Psoas muscle (tissue), 8 donors: ENCODE measurements around the gene RCBTB1. TPM values are rescaled to one million over a fixed set of nuclear protein-coding genes. Genes with fewer than 3 reads are reported as not detected.
A peak's percentile ranks its signal among the peaks of the same experiment; 100 is the strongest.

Source experiments
- ATAC-seq, 4 donors: fragments of 200-7000 bp; cut with Tn5 transposase; one replicate each; pipeline ENCODE4 v1.9.1; 2020; ENCODE audit warnings: moderate library complexity in 3 of 4, mild to moderate bottlenecking in 2 of 4
- DNase-seq, 2 donors: peaks; one replicate each; pipeline ENCODE4 v3.0.0-alpha.2; 2020
- H3K27ac ChIP-seq: fragments of 200-600 bp; one replicate; pipeline ENCODE4 v1.8.0; 2022
- H3K27me3 ChIP-seq, 3 donors: fragments of 200-600 bp in 1 of 3; one replicate each; pipeline versions ENCODE4 v1.6.1 to v1.8.0; 2013 to 2022; ENCODE audit warnings: low read length in 2 of 3, mild to moderate bottlenecking in 2 of 3, moderate library complexity in 1 of 3; ENCODE audit not compliant: insufficient read depth in 3 of 3
- H3K36me3 ChIP-seq, 2 donors: fragments of 200-600 bp in 1 of 2; one replicate each; pipeline versions ENCODE4 v1.6.1 to v1.8.0; 2013 to 2022; ENCODE audit warnings: low read depth in 1 of 2, mild to moderate bottlenecking in 1 of 2, moderate library complexity in 1 of 2; ENCODE audit not compliant: insufficient read depth in 1 of 2
- H3K4me1 ChIP-seq: fragments of 200-600 bp; one replicate; pipeline ENCODE4 v1.8.0; 2022
- H3K4me3 ChIP-seq: fragments of 200-600 bp; one replicate; pipeline ENCODE4 v1.8.0; 2022; ENCODE audit warnings: mild to moderate bottlenecking
- H3K9me3 ChIP-seq: fragments of 200-600 bp; one replicate; pipeline ENCODE4 v1.8.0; 2022
- WGBS, 3 donors: extraction: QIAGEN DNeasy Blood & Tissue Kit; methylation state at CpG; one replicate each; pipeline versions ENCODE4 v1.1.6 to v1.1.7; 2013; 5-methylcytosine and 5-hydroxymethylcytosine counted together
- intact Hi-C, 2 donors: fragments of 100-400 bp; cut with DNase I; formaldehyde crosslinking; loops; one replicate each; pipeline versions ENCODE4 v1.11.0 to v1.14.2; 2022
- polyA plus RNA-seq, 3 donors: library from polyadenylated mRNA; stranded (reverse); fragments of 200-250 nt; gene quantifications; one replicate each; pipeline ENCODE4 v1.2.3, GENCODE V29; 2013
- total RNA-seq, 4 donors: library from RNA; stranded (reverse); fragmentation: NEBNext Ultra II Directional in 2 of 4; extraction: Animal tissue kit (Norgen Biotek cat#: 25700) in 2 of 4; gene quantifications; one replicate each; pipeline versions ENCODE4 v1.2.1 to v1.2.4, GENCODE V29; 2021 to 2023
- TF ChIP-seq, protein P1 (sequence below): fragments of 200-600 bp; IDR thresholded peaks from one replicate; pipeline ENCODE4 v1.8.0; 2022; ENCODE audit warnings: antibody characterized with exemption
- donor health status: healthy with polysubstance abuse.
- donor health status: DM: no; HTN: no; CAD: no; lungs with moderate emphysema.
- donor health status: Bipolar disorder and iron deficiency.
- donor health status: healthy.
- donor health status: DM: yes; HTN: yes; CAD: no.
- donor health status: DM: no; HTN: no; CAD: no.
- donor health status: DM: no; HTN: no; CAD: no.
- donor health status: DM: yes; HTN: yes; CAD: no.

The RCBTB1 gene
- total and polyA plus RNA-seq, 7 donors, result 2.2 to 12.6 (median 6.6) TPM

DNA sequence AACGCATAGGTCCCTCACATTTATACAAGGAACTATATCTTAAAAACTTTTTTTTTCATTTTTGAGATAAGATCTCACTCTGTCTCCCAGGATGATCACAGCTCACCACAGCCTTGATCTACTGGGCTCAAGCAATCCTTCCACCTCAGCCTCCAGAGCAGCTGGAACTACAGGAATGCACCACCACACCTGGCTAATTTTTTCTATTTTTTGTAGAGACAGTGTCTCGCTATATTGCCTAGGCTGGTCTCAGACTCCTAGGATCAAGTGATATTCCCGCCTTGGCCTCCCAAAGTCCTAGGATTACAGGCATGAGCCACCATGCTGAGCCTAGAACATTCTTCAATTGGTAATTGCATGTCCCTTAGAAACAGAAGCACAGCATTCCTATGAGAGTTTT lies 41.7 kb downstream of the RCBTB1 start:
- peaks cover 0 to 82% of the 10 kb centered on the region in 2 donors for H3K36me3 ChIP-seq
- intact Hi-C loops, result no loop called here
- H3K27me3 ChIP-seq, result no peaks in the 10 kb centered on the region
- H3K9me3 ChIP-seq, result no peaks in the 10 kb centered on the region
- H3K4me3 ChIP-seq, result no peak overlapping the region
- 96 to 97% (median 97%) methylated on average over 3 of the region's 3 CpGs for WGBS, 3 donors
- no peak overlapping the region for H3K27ac ChIP-seq
- ATAC-seq (no peak), DNase-seq (no peak)
- no peaks in the 10 kb centered on the region for H3K4me1 ChIP-seq
- TF ChIP-seq, protein P1, sequence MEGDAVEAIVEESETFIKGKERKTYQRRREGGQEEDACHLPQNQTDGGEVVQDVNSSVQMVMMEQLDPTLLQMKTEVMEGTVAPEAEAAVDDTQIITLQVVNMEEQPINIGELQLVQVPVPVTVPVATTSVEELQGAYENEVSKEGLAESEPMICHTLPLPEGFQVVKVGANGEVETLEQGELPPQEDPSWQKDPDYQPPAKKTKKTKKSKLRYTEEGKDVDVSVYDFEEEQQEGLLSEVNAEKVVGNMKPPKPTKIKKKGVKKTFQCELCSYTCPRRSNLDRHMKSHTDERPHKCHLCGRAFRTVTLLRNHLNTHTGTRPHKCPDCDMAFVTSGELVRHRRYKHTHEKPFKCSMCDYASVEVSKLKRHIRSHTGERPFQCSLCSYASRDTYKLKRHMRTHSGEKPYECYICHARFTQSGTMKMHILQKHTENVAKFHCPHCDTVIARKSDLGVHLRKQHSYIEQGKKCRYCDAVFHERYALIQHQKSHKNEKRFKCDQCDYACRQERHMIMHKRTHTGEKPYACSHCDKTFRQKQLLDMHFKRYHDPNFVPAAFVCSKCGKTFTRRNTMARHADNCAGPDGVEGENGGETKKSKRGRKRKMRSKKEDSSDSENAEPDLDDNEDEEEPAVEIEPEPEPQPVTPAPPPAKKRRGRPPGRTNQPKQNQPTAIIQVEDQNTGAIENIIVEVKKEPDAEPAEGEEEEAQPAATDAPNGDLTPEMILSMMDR, result no peak

DNA sequence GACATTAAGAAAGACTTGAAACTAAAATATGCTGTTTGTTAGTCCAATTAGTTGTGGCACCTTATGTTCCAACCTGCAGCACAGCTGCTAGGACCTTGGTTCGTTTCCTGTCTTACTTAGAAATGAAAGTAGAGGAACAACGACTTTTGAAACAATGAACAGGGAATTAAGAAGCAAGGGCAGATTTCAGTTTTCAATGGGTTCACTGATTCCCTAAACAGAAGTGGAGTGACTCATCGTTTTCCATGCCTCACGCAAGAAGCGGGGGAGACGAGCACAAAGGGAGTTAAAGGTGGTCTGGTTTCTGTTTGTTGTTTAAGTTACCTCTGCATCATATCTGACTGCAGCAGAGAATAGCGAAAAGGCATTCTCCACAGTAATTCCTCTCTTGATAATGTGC lies 44.8 kb downstream of the RCBTB1 start:
- no peak for ATAC-seq
- Histone ChIP-seq H3K9me3 (no peaks in the 10 kb centered on the region), H3K4me1 (no peaks in the 10 kb centered on the region), H3K4me3 (peak overlapping the region; percentile 36), H3K36me3 (peaks cover 0 to 71% of the 10 kb centered on the region in 2 donors), H3K27me3 (no peaks in the 10 kb centered on the region), H3K27ac (no peak overlapping the region)
- 68 to 77% (median 70%) methylated on average over 7 of the region's 7 CpGs for WGBS, 3 donors
- DNase-seq, result no peak
- TF ChIP-seq, protein P1, result no peak
- intact Hi-C loops, result no loop called here

DNA sequence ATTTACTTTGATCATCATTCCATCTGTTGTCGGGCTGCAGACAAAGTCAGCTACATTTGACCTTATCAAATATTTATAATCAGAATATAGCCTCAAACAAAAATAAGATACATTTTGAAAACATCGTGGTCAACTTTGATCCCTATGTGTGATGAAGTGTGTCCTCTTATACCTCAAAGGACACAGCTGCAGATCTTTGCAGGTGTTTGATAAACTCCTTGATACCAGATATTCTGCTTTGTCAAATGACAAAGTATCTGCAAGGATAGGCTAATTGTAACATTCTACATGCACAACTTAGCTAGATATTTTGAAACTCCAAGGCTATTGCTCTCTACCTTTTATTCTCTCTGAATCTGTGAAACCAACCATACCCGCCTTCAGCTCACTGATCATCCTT lies 45.6 kb downstream of the RCBTB1 start:
- Histone ChIP-seq H3K4me3 (no peak overlapping the region), H3K36me3 (peaks cover 0 to 64% of the 10 kb centered on the region in 2 donors)
- intact Hi-C loops, result no loop called here

DNA sequence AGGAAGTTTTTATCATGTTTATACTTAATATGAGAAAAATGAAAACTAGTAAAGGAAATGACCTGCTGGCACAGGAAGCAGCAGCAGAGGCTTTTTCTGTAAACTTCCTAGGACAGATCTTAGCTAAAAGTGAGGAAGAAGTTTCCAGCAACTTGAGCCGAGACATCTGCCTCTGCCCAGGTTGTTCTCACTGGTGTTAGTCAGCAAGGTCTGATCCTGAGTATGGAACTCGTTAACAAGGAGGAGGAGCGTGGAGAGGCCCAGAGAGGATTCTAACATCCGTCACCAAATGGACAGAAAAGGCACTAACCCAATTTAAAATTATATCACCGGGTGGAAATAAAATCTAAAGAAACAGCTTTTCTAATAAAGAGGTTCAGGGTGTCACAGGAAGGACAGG lies 46.0 kb downstream of the RCBTB1 start:
- intact Hi-C loops, result no loop called here
- Histone ChIP-seq H3K27ac (no peak overlapping the region), H3K36me3 (peaks cover 0 to 60% of the 10 kb centered on the region in 2 donors), H3K27me3 (no peaks in the 10 kb centered on the region), H3K9me3 (no peaks in the 10 kb centered on the region), H3K4me1 (no peaks in the 10 kb centered on the region), H3K4me3 (no peak overlapping the region)
- WGBS, 3 donors, result 66 to 78% (median 71%) methylated on average over 5 of the region's 5 CpGs
- TF ChIP-seq, protein P1, result no peak
- DNase-seq (no peak), ATAC-seq (no peak)

More for the DNA sequence above, 45.6 kb downstream of the RCBTB1 start:
- DNase-seq (no peak), ATAC-seq (no peak)
- TF ChIP-seq, protein P1, result no peak
- Histone ChIP-seq H3K9me3 (no peaks in the 10 kb centered on the region), H3K27me3 (no peaks in the 10 kb centered on the region), H3K27ac (no peak overlapping the region), H3K4me1 (no peaks in the 10 kb centered on the region)
- WGBS, 3 donors, result 79 to 94% (median 92%) methylated on average over 3 of the region's 3 CpGs

DNA sequence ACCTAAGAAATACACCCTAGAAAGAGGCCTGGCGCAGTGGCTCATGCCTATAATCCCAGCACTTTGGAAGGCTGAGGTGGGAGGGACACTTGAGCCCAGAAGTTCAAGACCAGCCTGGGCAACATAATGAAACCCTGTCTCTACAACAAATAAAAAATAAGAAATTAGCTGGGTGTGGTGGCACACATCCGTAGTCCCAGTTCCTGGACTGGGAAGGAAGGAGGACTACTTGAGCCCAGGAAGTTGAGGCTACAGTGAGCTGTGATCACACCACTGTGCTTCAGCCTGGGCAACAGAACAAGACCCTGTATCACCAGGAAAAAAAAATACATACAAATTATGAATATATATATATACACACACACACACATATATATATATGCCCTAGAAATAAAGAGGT lies 47.0 kb downstream of the RCBTB1 start:
- DNase-seq (no peak), ATAC-seq (no peak)
- Histone ChIP-seq H3K36me3 (peaks cover 0 to 58% of the 10 kb centered on the region in 2 donors), H3K4me3 (no peak overlapping the region), H3K27me3 (no peaks in the 10 kb centered on the region), H3K9me3 (no peaks in the 10 kb centered on the region), H3K4me1 (no peaks in the 10 kb centered on the region), H3K27ac (no peak overlapping the region)
- WGBS, 3 donors, result 87 to 95% (median 93%) methylated on average over 2 of the region's 2 CpGs
- intact Hi-C loops, result no loop called here
- TF ChIP-seq, protein P1, result no peak
